Esophagus squamous epithelium (tissue), 5 donors: Measurements from ENCODE around the gene SGCD. TPM values are rescaled to one million over a fixed set of nuclear protein-coding genes. Genes with fewer than 3 reads are reported as not detected.

ENCODE experiments used
- DNase-seq: peaks from one replicate; lab custom pipeline; 2025; lab: John Stamatoyannopoulos, UW
- H3K27ac ChIP-seq, 4 donors: fragments of 200-600 bp; sonication (generic); one replicate each; pipeline ENCODE4 v1.5.1; 2016 to 2019; ENCODE audit warnings: mild to moderate bottlenecking in 1 of 4
- H3K27me3 ChIP-seq, 4 donors: fragments of 200-600 bp; sonication (generic); 1 replicate in 3 of 4; 2 replicates in 1 of 4; pipeline versions ENCODE4 v1.5.1 to v1.6.0; 2017 to 2021; ENCODE audit warnings: antibody characterized with exemption in 1 of 4
- H3K36me3 ChIP-seq, 3 donors: fragments of 200-600 bp; sonication (generic); one replicate each; pipeline ENCODE4 v1.5.1; 2016 to 2019
- H3K4me1 ChIP-seq, 3 donors: fragments of 200-600 bp; sonication (generic); one replicate each; pipeline ENCODE4 v1.5.1; 2017 to 2019
- H3K4me3 ChIP-seq, 4 donors: fragments of 200-600 bp; sonication (generic); 1 replicate in 3 of 4; 2 replicates in 1 of 4; pipeline ENCODE4 v1.5.1; 2016 to 2019; ENCODE audit warnings: mild to moderate bottlenecking in 2 of 4, moderate library complexity in 1 of 4
- H3K9me3 ChIP-seq, 3 donors: fragments of 200-600 bp; sonication (generic); one replicate each; pipeline ENCODE4 v1.5.1; 2016 to 2019
- POLR2A ChIP-seq, 4 donors: fragments of 450-650 bp; IDR thresholded peaks; one replicate each; pipeline ENCODE4 v1.6.1; 2017; ENCODE audit warnings: antibody characterized with exemption in 4 of 4, mild to moderate bottlenecking in 4 of 4, moderate library complexity in 3 of 4
- WGBS, 2 donors: methylation state at CpG; one replicate each; pipeline ENCODE4 v1.1.5; 2018; 5-methylcytosine and 5-hydroxymethylcytosine counted together
- intact Hi-C: fragments of 100-400 bp; cut with DNase I; formaldehyde crosslinking; loops from one replicate; pipeline ENCODE4 v1.15.0; 2022
- total RNA-seq, 4 donors: library from RNA; depleted of rRNA; stranded (reverse); fragments of >200 nt; gene quantifications; one replicate each; pipeline ENCODE4 v1.1.0, GENCODE V29; 2016
- TF ChIP-seq, protein P1 (sequence below), 6 experiments: fragments of 450-650 bp in 4 of 6; fragments of 200-600 bp in 2 of 6; sonication (generic) in 2 of 6; IDR thresholded peaks; one replicate each; pipeline ENCODE4 v1.5.1; 2016 to 2019; ENCODE audit warnings: antibody characterized with exemption in 6 of 6, mild to moderate bottlenecking in 4 of 6, moderate library complexity in 4 of 6
- donor health status: DM: yes; HTN: yes; CAD: no.

SGCD gene
- total RNA-seq, 4 donors from 2014 or later, result 0.08 to 4.4 (median 0.64) TPM

DNA sequence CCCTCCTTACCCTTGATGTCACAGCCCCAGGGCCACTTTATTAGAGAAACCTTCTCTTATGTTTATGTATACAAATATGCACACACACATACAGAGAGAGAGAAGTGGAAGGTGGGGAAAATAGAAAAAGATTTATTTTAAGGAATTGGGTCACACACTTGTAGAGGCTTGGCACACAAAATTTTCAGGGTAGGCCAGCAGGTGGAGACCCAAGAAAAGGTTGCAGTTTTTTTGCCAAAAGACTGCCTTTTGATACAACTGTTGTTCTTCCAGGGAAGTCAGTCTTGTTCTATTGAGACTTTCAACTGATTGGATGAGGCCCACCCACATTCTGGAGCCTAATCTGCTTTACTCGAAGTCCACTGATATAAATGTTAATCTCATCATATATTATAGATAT is 392.0 kb downstream of the SGCD start:
- Histone ChIP-seq H3K9me3 (no peaks in the 10 kb centered on the region), H3K27me3 (no peaks in the 10 kb centered on the region), H3K4me3 (no peak overlapping the region), H3K4me1 (no peaks in the 10 kb centered on the region), H3K36me3 (no peaks in the 10 kb centered on the region), H3K27ac (no peak overlapping the region)
- TF ChIP-seq, protein P1, sequence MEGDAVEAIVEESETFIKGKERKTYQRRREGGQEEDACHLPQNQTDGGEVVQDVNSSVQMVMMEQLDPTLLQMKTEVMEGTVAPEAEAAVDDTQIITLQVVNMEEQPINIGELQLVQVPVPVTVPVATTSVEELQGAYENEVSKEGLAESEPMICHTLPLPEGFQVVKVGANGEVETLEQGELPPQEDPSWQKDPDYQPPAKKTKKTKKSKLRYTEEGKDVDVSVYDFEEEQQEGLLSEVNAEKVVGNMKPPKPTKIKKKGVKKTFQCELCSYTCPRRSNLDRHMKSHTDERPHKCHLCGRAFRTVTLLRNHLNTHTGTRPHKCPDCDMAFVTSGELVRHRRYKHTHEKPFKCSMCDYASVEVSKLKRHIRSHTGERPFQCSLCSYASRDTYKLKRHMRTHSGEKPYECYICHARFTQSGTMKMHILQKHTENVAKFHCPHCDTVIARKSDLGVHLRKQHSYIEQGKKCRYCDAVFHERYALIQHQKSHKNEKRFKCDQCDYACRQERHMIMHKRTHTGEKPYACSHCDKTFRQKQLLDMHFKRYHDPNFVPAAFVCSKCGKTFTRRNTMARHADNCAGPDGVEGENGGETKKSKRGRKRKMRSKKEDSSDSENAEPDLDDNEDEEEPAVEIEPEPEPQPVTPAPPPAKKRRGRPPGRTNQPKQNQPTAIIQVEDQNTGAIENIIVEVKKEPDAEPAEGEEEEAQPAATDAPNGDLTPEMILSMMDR (IDR thresholded peaks at IDR 0.05), result no peak
- TF ChIP-seq POLR2A (IDR thresholded peaks at IDR 0.05), result no peak
- WGBS, 2 donors, result 33 to 64% methylated on average over 1 of the region's 1 CpG
- intact Hi-C loops, result no loop called here
- no peak for DNase-seq

DNA sequence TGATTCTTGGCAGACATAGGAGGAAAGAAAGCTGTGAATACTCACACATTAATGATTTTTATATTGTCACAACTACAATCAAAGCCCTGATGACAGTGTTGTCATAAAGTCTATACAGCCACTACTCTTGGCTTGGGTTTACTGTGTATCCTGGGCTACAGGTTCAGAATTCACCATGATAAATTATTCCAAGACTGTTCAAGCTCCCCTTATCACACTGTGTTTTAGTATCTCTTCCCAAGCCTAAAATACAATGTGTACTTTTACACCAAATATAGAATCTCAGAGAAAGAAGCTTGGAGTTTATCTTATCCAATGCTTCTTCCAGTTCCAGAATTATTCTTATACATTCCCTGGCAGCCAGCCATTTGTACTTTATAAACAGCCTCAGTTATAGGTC is 395.4 kb downstream of the SGCD start:
- Histone ChIP-seq H3K36me3 (no peaks in the 10 kb centered on the region), H3K4me3 (no peak overlapping the region), H3K27me3 (no peaks in the 10 kb centered on the region), H3K27ac (no peak overlapping the region), H3K4me1 (no peaks in the 10 kb centered on the region), H3K9me3 (no peaks in the 10 kb centered on the region)
- DNase-seq, result no peak
- intact Hi-C loops, result no loop called here
- TF ChIP-seq, protein P1 (IDR thresholded peaks at IDR 0.05), result no peak
- TF ChIP-seq POLR2A (IDR thresholded peaks at IDR 0.05), result no peak

DNA sequence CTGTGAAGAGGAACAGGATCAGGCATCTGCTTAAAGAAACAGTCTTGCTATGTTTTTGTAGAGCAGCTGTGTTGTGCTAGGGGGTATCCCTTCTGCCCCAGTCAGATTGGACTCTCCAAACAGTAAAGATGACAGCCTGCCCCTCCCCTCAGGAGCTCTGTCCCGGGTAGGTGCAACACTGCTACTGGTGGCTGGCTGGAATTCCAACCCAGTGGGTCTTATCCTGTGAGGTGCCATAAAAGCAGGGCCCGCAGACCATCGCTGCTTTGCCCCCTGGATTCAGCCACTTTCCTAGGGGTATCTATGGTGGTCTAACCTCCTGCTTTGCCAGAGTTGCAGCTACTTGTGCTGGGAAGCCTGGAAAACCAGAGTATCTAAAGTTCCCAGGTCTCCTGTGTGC is 408.5 kb downstream of the SGCD start:
- WGBS, 2 donors, result 71% methylated on average over 3 of the region's 3 CpGs; no CpG with 5 or more reads in 1 of the 2 donors
- DNase-seq, result no peak
- Histone ChIP-seq H3K36me3 (no peaks in the 10 kb centered on the region), H3K27ac (no peak overlapping the region), H3K4me3 (no peak overlapping the region), H3K27me3 (no peaks in the 10 kb centered on the region), H3K4me1 (no peaks in the 10 kb centered on the region), H3K9me3 (no peaks in the 10 kb centered on the region)
- intact Hi-C loops, result no loop called here
- TF ChIP-seq, protein P1 (IDR thresholded peaks at IDR 0.05), result no peak
- TF ChIP-seq POLR2A (IDR thresholded peaks at IDR 0.05), result no peak

DNA sequence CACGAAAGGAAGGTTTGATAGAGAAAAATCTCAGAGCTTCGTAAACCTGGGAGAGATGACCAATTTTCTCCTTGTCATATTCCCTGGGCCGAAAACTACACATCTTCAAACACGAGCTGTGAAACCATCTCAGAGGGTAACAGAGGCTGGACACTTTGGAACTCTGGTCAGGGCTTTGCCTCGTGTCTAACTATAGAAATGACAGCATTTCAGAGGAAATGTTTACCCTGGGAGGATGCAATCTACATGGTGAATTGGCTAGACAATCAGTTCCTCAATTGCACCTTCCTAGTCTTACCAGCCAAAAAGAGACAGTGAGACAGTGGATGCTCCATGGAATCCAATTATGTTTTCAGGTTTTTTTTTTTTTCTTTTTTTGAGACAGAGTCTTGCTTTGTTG is 414.6 kb downstream of the SGCD start:
- H3K9me3 ChIP-seq, result no peaks in the 10 kb centered on the region
- H3K27ac ChIP-seq, result no peak overlapping the region
- no peak for DNase-seq
- H3K4me1 ChIP-seq, result no peaks in the 10 kb centered on the region
- no peak for TF ChIP-seq POLR2A (IDR thresholded peaks at IDR 0.05)
- TF ChIP-seq, protein P1 (IDR thresholded peaks at IDR 0.05), result no peak
- no peak overlapping the region for H3K4me3 ChIP-seq
- intact Hi-C loops, result no loop called here
- H3K36me3 ChIP-seq, result no peaks in the 10 kb centered on the region
- 51 to 58% methylated on average over 5 of the region's 5 CpGs for WGBS, 2 donors
- no peaks in the 10 kb centered on the region for H3K27me3 ChIP-seq

- no peaks in the 10 kb centered on the region for H3K36me3 ChIP-seq
- WGBS, 2 donors, result 63 to 75% methylated on average over 2 to 3 of the region's 3 CpGs
- H3K27ac ChIP-seq, result no peak overlapping the region
- H3K4me3 ChIP-seq, result no peak overlapping the region
- no peak for DNase-seq
- H3K9me3 ChIP-seq, result no peaks in the 10 kb centered on the region
- intact Hi-C loops, result no loop called here
- H3K4me1 ChIP-seq, result no peaks in the 10 kb centered on the region
- TF ChIP-seq, protein P1 (IDR thresholded peaks at IDR 0.05), result no peak
- TF ChIP-seq POLR2A (IDR thresholded peaks at IDR 0.05), result no peak
- H3K27me3 ChIP-seq, result no peaks in the 10 kb centered on the region
These were observed 426.9 kb downstream of the SGCD start for GRCh38 chr5:156753846-156754245.
